Endodermal cell (in vitro differentiated cells): ENCODE results near the gene ZNF462. TPM values are rescaled to one million over a fixed set of nuclear protein-coding genes. Genes with fewer than 3 reads are reported as not detected.
"Not testable (repeated sequence)": the region's sequence is repeated elsewhere in the genome, so short reads cannot be mapped to it uniquely, and the experiment has no call there.

ENCODE experiments used
- DNase-seq: peaks from one replicate; pipeline ENCODE4 v3.0.0-alpha.2; 2017
- H3K27ac ChIP-seq: 2 replicates; pipeline ENCODE4 v1.5.1; 2013; ENCODE audit warnings: mild to moderate bottlenecking, low read depth, low read length, moderate library complexity
- H3K27me3 ChIP-seq: 2 replicates; pipeline ENCODE4 v1.6.1; 2013; ENCODE audit warnings: mild to moderate bottlenecking, low read length, moderate library complexity; ENCODE audit not compliant: insufficient read depth, control insufficient read depth, poor library complexity, severe bottlenecking
- H3K36me3 ChIP-seq: 2 replicates; pipeline ENCODE4 v1.7.0; 2013; ENCODE audit warnings: mild to moderate bottlenecking, low read length, moderate library complexity; ENCODE audit not compliant: control insufficient read depth, insufficient read depth
- H3K4me1 ChIP-seq: one replicate; pipeline ENCODE4 v1.7.0; 2013; ENCODE audit warnings: low read length; ENCODE audit not compliant: control insufficient read depth, insufficient read depth
- H3K4me3 ChIP-seq: 2 replicates; pipeline ENCODE4 v1.5.1; 2013; ENCODE audit warnings: mild to moderate bottlenecking, low read length, moderate library complexity
- H3K9ac ChIP-seq: 2 replicates; pipeline ENCODE4 v1.6.1; 2013; ENCODE audit warnings: mild to moderate bottlenecking, low read length, moderate library complexity; ENCODE audit not compliant: poor library complexity, severe bottlenecking; ENCODE audit errors: extremely low read depth
- H3K9me3 ChIP-seq: 2 replicates; pipeline ENCODE4 v1.6.1; 2013; ENCODE audit warnings: mild to moderate bottlenecking, low read length, moderate library complexity; ENCODE audit not compliant: control insufficient read depth
- H3K27ac Mint-ChIP-seq: 2 replicates; pipeline ENCODE4 v1.8.0; 2020; ENCODE audit warnings: mixed read lengths
- H3K27me3 Mint-ChIP-seq: 2 replicates; pipeline ENCODE4 v1.8.0; 2021; ENCODE audit warnings: mild to moderate bottlenecking, mixed read lengths; ENCODE audit not compliant: insufficient read depth
- H3K36me3 Mint-ChIP-seq: 2 replicates; pipeline ENCODE4 v1.8.0; 2020; ENCODE audit warnings: low read depth, mixed read lengths
- H3K4me1 Mint-ChIP-seq: 2 replicates; pipeline ENCODE4 v1.8.0; 2020; ENCODE audit warnings: mixed read lengths
- H3K4me3 Mint-ChIP-seq: 2 replicates; pipeline ENCODE4 v1.8.0; 2020; ENCODE audit warnings: mild to moderate bottlenecking, moderate library complexity, mixed read lengths
- H3K9me3 Mint-ChIP-seq: 2 replicates; pipeline ENCODE4 v1.8.0; 2020; ENCODE audit warnings: mild to moderate bottlenecking, mixed read lengths
- CTCF ChIP-seq: fragments of 200-600 bp; sonication (generic); conservative IDR thresholded peaks from 2 replicates; pipeline ENCODE4 v1.5.0; 2021; ENCODE audit warnings: antibody characterized with exemption, mild to moderate bottlenecking
- WGBS, 2 experiments: methylation state at CpG; one replicate each; pipeline versions ENCODE4 v1.1.5 to v1.1.7; 2013; ENCODE audit warnings: missing lambda C conversion rate in 2 of 2, mixed read lengths in 1 of 2; ENCODE audit not compliant: insufficient coverage in 1 of 2, insufficient read length in 1 of 2; 5-methylcytosine and 5-hydroxymethylcytosine counted together
- total RNA-seq, 2 donors: library from RNA; stranded (reverse); fragmentation: NEBNext Ultra II Directional in 1 of 2; extraction: Animal tissue kit (Norgen Biotek cat#: 25700) in 1 of 2; gene quantifications; 2 replicates in 1 of 2; 3 replicates in 1 of 2; pipeline ENCODE4 v1.2.1, GENCODE V29; 2021

Gene ZNF462
- total RNA-seq, 2 donors from 2014 or later: 68.2 to 88.4 TPM

- Histone ChIP-seq H3K4me3 (no peak overlapping the region), H3K4me1 (peaks cover 5% of the 10 kb centered on the region), H3K9ac (no peak overlapping the region), H3K36me3 (peaks cover 83% of the 10 kb centered on the region), H3K9me3 (no peaks in the 10 kb centered on the region), H3K27ac (no peak overlapping the region), H3K27me3 (no peaks in the 10 kb centered on the region)
- Mint-ChIP-seq H3K9me3 (no peaks in the 10 kb centered on the region), H3K27ac (no peak overlapping the region), H3K4me1 (peaks cover 4% of the 10 kb centered on the region), H3K36me3 (peaks cover 68% of the 10 kb centered on the region), H3K27me3 (no peaks in the 10 kb centered on the region), H3K4me3 (no peak overlapping the region)
- 95 to 99% methylated on average over 10 of the region's 10 CpGs for WGBS, 2 experiments
- DNase-seq: no peak
- no peak for TF ChIP-seq CTCF
These were observed 118.7 kb downstream of the ZNF462 start for GRCh38 chr9:106981396-106982287.

GRCh38 chr9:106982636-106983035 is 119.7 kb downstream of the ZNF462 start:
- Histone ChIP-seq H3K9ac (no peak overlapping the region), H3K27me3 (no peaks in the 10 kb centered on the region), H3K9me3 (no peaks in the 10 kb centered on the region), H3K4me3 (no peak overlapping the region), H3K27ac (no peak overlapping the region), H3K36me3 (peaks cover 75% of the 10 kb centered on the region), H3K4me1 (peaks cover 5% of the 10 kb centered on the region)
- no peak for TF ChIP-seq CTCF
- no peak for DNase-seq
- H3K27ac Mint-ChIP-seq: no peak overlapping the region
- H3K9me3 Mint-ChIP-seq: no peaks in the 10 kb centered on the region
- H3K36me3 Mint-ChIP-seq: peaks cover 68% of the 10 kb centered on the region
- H3K4me1 Mint-ChIP-seq: peaks cover 9% of the 10 kb centered on the region
- H3K27me3 Mint-ChIP-seq: no peaks in the 10 kb centered on the region
- H3K4me3 Mint-ChIP-seq: no peak overlapping the region
- 95 to 97% methylated on average over 4 to 9 of the region's 9 CpGs for WGBS, 2 experiments

GRCh38 chr9:106983346-106983745 is 120.4 kb downstream of the ZNF462 start:
- TF ChIP-seq CTCF: no peak
- no peak overlapping the region for H3K4me3 Mint-ChIP-seq
- Histone ChIP-seq H3K9ac (no peak overlapping the region), H3K4me1 (peaks cover 5% of the 10 kb centered on the region), H3K27ac (no peak overlapping the region), H3K36me3 (peaks cover 74% of the 10 kb centered on the region), H3K27me3 (no peaks in the 10 kb centered on the region), H3K4me3 (no peak overlapping the region), H3K9me3 (no peaks in the 10 kb centered on the region)
- peaks cover 68% of the 10 kb centered on the region for H3K36me3 Mint-ChIP-seq
- DNase-seq: no peak
- no peaks in the 10 kb centered on the region for H3K27me3 Mint-ChIP-seq
- H3K27ac Mint-ChIP-seq: no peak overlapping the region
- H3K4me1 Mint-ChIP-seq: peaks cover 9% of the 10 kb centered on the region
- H3K9me3 Mint-ChIP-seq: no peaks in the 10 kb centered on the region
- WGBS, 2 experiments: 82 to 100% methylated on average over 2 of the region's 2 CpGs

GRCh38 chr9:106989904-106990303 is 126.9 kb downstream of the ZNF462 start:
- H3K4me3 Mint-ChIP-seq, H3K4me1 ChIP-seq, H3K27me3 Mint-ChIP-seq, H3K27me3 ChIP-seq, H3K27ac ChIP-seq, H3K4me3 ChIP-seq, H3K4me1 Mint-ChIP-seq, DNase-seq, H3K9me3 ChIP-seq, H3K9ac ChIP-seq, H3K9me3 Mint-ChIP-seq, H3K27ac Mint-ChIP-seq: not testable (repeated sequence)
- H3K36me3 Mint-ChIP-seq: peaks cover 77% of the 10 kb centered on the region
- 89 to 94% methylated on average over 1 to 2 of the region's 2 CpGs for WGBS, 2 experiments
- peaks cover 75% of the 10 kb centered on the region for H3K36me3 ChIP-seq
